GM19023 (cell line): ENCODE measurements around the gene PDE4D.
"Not testable (repeated sequence)": the region's sequence is repeated elsewhere in the genome, so short reads cannot be mapped to it uniquely, and the experiment has no call there.

ENCODE experiments used
- ATAC-seq: cut with Tn5 transposase; IDR thresholded peaks from one replicate; pipeline ENCODE4 v1.9.1; 2021; ENCODE audit warnings: mild to moderate bottlenecking, moderate library complexity; ENCODE audit not compliant: unreplicated experiment

Gene PDE4D

DNA sequence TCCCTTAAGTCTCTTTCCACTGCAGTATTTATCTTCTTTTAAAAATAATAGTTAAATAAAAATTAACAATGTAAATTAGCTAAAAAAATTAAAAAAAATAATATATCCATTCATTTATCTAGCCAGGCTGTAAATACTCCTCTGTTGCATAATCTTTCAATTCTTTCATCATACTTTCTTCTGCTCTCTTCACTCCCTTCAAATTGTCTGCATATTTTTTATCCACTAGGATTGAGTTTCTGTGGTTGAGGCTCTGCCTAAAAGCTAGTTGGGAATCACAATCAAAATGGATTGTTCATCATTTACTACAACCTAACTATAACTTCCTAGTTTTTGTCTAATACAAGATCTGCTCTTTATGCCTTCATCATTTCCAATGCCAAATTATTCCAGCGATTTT is 182.2 kb downstream of the PDE4D start:
- no peak for ATAC-seq

DNA sequence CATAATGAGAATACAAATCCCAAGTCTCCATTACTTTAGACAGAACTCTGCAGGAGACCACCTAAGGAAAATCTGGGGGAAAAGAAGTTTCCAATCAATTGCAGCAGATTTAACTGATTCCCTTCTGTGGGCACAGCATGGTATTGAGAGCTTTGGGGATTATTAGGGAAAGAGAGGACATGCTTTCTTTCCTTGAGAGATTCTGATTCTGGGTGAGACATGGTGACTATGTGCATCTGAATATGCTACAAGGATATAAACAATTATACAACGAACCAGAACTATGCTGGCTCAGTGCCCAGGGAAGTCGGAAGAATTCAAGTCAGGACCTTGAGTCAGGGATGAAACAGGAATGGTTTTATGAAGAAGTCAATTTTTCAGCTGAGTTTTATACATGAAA is 183.7 kb downstream of the PDE4D start:
- ATAC-seq = no peak

DNA sequence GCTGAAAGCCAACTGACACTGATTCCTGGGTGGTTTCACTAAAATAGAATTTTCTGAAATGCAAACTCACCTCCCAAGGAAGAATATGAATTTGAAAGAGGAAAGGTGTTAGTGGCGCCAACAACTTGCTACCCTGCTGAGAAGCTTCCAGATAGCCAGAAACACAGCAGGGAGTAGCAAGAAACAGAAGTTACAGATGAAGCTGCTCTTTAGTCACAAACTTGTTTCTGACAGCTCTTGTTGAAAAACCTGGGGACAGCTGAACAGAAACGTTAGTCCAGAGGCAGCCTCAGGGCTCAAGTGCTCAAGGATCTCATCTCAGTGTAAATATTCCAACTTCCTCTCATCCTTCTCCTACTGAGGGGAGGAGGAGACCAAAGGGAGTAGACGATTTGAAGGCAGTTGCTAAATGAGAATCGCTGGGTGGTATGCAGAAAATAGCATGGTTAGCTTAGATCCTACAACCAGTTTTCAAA is 184.1 kb downstream of the PDE4D start:
- ATAC-seq = no peak

DNA sequence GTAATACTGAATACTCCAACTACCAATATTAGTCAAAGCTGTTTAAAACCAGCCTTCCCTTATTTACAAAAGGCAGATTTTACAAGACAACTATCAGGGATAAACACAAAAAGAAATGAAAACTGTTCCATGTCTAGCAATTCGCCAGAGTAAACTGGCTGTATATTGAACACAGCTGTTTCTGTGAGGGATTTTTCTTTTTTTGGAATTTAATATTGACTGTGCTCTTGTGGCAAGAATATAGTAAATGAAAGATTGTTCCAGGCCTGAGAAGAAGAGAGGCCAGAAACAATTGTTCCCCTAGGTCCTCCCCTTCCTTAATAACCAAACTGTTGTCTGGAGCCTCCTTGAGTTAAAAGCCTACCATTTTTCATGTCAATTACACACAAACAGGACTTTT is 188.6 kb downstream of the PDE4D start:
- no peak for ATAC-seq

DNA sequence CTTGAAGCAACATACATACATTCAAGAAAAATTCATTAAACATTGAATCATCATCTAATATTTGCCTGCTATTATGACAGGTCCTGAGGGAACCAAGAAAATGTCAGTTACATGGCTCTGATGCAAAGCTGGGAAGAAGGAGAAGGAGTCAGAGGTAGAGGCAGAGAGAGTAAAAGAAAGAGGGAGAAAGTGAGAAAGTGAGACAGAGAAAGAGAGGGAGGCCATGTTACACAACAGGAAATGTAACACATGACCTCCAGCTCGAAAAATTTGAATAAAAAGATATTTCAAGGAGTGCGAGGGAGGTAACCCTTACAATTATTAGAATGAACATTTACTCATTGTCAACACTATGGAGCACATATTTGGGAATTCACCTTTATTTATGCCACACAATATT is 189.7 kb downstream of the PDE4D start:
- no peak for ATAC-seq

DNA sequence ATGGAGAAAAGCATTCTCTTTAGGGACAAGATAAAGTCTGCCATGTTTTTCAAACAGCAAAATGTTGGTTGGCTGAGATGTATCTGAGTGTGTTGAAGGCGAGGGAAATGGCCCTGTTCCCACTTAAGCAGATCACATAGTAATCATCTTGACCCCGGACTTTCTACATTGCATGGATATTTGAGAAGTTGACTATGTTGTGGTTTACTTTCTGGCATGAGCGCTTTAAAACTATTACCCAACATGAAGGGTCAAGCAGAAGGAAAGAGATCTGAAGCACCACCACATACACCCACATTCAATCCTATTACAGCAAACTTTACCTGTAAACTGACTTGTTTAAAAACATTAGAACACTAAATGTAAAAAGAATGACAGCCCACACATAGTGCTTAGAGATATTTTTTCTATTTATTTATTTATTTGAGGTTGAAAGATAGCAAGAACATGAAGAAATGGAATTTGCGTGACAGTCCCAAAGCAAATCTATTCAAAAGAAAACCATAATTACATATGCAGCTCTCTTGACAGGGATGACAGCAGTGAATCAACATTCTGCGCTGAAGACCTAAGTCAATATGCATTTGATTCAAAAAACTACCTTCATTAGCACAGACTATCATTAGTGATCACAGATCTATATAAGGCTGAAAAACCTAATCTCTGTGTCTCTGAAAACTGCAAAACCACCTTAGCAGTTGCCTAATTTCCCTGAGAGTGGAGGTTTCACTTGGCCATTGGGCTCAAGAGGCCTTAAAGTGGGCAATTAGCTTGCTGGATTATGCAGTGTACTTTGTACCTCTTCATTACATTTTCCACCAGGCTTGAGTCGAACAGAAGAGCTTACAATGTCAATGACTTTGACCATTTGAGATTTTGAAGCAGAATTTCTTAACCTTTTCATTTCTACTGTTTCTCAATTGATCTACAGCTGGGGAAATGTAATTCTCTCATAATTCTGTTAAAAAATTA is 195.0 kb downstream of the PDE4D start:
- no peak for ATAC-seq

DNA sequence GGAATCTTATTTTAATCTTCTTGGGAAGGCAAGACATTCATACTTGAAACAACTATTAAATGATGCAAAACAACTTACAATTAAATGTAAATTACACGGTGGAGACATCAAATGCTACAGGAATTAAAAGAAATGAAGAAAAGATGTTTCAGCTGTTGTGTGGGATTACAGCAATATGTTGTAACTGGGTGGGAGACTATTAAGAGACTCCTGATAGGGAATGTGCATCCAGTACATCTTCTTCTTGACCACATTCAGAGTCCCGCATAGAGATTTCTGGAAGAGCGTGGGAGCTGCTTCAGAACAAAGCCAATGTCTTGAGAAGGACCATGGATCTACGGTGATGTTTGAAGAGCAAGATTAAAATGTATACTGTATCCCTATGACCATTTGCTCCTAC is 199.1 kb downstream of the PDE4D start:
- ATAC-seq = no peak

DNA sequence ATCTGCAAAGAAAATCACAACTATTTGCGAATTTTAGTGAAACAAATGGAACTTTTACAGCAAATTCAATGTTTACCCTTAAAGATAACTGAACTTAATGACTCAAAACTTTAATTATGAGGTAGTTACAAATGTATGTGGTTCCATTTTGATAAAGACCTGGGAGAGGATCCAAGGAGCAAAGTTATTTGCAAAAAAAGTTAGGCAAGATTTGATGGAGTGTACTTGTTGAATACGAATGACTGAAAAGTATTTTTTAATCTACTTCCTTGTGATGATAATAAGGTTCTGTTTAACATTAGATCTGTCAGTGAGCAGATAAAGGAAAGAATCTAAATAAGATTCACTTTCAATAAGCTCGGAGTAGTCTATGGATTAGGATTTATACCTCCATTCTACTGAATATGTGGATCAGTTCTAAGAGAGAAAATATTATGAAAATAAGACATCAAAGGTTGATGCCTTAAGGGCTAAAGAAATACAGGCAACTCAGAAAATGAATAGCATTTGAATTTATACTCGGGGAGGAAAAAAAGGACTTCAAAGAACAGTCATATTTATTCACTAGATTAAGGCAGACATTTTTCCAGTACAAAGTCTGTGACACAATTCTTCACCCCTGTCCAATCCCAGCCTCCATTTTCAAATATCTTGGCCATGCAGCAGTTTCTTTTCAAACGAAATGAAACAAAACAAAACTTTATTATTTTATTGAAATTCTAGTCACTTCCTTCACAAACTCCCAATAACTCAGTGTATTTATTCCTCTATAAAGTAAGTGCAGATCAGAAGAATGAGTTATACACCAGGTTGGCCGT is 199.8 kb downstream of the PDE4D start:
- no peak for ATAC-seq

DNA sequence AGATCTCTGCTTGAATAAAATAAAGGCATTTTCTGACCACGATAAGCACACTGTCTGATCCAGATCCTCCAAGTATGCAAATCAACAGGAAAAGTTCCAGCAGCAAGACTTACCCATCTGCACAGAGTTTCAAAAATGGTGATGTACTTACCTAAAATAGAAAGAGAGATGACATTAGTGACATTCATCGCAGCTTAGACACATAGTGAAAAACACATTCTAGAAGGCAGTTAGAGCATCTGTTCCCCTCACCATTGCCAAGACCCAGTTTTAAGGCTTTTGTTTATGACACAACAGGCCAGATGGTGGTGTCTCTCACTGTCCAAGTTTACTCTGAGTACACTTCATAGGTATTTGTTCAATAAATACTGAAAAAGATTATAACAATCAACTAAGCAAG is 207.7 kb downstream of the PDE4D start:
- ATAC-seq = peak; percentile 80

DNA sequence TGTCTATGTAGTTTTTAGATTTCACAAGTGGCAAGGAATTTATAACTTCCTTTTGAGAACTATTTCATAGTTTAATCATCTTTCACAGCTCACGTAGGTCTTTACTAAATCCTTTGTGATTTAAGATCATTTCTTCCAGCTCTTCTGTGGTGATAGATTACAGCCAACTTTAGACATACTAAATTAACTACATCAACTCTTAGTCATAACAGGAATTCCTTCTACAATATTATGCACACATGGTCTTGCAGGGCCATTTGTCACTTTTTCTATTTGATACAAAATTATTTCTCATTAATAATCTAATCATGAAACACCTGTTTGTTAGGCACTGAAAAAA is 208.4 kb downstream of the PDE4D start:
- ATAC-seq = no peak

DNA sequence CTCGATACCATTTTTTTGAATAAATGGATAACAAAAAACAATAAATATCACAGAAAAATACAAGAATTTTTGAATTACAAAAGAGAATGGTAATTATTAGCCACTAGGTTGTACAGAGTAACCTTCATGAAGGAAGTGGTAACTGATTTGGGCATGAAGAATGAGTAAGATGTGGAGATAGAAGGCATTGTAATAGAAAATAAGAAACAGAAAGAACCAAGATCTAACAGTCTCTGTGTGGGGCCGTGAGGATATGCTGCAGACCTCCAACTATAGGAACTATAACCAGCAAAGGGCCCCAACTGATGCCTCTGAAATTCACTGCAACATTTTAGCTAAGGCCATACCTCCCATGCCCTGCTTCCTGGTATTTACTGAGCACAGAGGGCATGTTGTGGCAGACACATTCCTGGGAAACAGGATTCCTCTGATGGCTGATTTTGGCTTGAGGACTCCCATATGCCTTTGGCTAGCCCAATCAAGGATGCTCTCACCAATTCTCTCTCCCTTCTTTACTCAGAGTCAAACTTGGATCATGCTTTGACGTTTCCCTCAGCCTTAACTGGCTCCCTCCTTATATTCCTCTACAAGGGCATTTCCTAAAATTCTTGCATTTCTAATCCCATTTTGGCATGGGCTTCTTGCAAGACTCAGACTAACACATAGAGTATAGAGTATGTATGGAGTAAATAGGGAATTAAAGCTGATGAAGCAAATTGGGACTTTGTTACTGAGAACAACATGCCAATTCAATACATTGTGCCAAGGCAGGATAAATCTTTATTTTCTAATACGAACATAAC is 208.9 kb downstream of the PDE4D start:
- no peak for ATAC-seq

DNA sequence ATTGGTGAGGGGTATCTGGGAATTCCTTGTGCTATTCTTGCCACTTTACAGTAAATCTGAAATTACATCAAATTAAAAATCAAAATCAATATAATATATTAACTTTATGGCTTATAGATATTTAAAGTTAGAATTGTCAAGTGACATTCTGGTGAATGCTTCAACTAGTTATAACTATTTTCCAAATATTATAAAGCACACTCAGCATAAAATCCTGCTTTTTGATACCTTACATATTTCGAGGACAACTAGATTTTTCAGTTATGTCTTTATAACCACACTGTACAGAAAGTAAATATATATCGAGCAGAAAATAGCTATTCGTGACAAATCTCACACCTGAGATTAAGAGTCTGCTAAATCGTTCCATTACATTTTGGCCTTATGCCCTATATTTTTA is 210.2 kb downstream of the PDE4D start:
- ATAC-seq = no peak

DNA sequence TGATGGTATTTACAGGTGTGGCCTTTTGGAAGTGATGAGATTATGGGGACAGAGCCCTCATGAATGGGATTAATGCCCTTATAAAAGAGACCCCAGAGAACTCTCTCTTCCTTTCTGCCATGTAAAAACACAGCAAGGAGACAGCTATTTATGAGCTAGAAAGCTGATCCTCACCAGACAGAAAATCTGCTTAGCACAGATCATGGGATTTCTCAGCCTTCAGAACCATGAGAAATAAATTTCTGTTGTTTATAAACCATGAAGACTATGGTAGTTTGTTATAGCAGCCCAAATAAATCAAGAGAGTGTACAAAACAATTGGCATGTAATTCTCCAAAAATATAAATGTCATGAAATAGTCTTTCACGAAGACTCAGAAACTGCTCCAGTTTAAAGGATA is 211.0 kb downstream of the PDE4D start:
- no peak for ATAC-seq

DNA sequence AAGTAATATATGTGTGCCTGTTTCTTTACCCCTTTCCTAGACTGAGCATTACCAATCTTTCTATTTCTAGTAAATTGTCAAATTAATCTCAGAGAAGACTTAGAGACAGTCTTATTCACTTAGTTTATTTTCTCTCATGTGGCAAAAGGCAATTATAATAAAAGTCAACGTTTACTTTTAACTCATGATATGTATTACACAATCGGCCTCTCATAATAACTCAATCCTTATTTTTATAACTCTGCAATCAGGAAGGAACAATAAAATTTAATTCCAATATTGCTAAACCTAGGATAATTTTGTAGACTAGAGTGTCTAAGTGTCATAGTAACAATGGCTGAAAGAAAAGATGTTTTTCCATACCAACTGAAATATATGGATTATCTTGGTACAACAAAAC is 214.6 kb downstream of the PDE4D start:
- ATAC-seq = no peak

DNA sequence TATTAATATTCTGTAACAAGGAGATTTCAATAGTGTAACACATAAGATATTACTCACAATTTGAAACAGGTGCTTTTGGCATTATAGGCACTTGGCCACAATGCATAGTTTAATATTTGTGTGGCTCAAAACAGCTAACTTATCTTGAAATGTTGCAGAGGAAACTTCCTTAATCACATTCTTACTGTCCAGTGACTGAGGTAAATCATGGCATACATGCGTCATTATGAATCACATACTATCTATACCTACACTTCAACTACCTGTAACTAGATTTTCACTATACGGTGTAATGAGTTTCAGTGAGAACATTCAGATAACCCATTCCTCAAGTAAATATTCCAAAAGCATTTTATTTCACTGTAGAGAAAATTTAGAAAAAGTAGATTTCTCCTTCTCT is 218.8 kb downstream of the PDE4D start:
- no peak for ATAC-seq

DNA sequence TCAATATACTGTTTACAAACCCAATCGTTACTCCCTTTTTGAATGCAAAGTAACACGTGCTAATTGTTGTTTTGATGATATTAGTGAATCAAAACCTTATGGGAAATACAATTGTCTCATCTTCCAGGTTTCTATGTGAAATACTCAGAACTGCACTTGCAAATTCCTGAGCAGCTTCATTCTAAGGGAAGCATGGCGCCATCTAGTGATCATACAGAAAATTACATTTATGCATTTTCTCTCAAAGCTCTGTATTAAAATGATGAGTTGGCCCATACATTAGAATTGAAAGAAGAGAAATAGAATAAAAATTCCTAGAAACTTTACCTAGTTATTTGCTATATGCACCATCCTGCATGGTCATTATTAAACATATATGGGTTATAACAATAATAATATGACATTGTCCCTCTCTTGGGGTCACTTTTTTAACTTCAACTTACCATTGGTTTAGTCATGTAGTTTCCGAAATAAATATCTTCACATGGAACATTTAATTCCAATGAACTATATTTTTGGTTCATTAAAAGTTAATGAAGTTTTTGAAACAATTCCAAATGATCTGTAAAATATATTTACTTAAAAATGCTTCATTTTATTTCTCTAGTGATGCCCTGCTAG is 220.0 kb downstream of the PDE4D start:
- no peak for ATAC-seq

DNA sequence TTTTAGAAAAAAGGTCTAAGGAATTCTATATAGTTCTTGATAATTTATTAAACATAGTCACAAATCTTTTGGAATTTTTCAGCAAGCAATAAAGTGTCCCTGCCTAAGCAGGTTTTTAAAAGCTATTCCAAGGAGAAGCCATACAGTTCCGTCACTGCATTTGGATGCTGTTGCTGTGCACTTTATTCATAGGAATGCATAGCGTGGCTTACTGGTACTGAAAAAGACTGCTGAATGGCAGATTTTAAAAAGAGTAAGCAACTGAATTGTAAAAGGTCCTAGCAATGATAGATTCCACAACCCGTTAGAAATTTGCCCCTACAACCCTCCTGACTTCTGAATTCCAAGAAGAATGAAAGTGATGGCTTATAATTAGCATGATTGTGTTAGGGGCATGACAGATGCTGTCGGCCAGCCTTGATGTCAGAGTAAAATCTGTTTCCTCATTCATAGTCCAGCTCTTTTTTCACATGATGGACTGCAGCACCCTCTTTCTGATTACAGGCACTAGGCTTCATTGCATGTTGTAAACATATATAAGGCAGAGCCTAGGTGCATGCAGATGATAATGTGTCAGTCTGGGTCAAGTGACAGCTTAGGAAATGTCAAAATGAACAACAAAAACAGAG is 227.0 kb downstream of the PDE4D start:
- no peak for ATAC-seq

DNA sequence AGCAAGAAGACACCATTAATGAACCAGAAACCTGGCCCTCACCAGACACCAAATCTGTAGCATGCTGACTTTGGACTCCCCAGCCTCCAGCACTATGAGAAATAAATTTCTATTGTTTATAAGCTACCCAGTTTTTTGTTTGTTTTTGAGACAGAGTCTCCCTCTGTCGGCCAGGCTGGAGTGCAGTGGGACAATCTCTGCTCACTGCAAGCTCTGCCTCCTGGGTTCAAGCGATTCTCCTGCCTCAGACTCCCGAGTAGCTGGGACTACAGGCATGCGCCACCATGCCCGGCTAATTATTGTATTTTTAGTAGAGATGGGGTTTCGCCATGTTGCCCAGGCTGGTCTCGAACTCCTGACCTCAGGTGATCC is 227.7 kb downstream of the PDE4D start:
- not testable (repeated sequence) for ATAC-seq

DNA sequence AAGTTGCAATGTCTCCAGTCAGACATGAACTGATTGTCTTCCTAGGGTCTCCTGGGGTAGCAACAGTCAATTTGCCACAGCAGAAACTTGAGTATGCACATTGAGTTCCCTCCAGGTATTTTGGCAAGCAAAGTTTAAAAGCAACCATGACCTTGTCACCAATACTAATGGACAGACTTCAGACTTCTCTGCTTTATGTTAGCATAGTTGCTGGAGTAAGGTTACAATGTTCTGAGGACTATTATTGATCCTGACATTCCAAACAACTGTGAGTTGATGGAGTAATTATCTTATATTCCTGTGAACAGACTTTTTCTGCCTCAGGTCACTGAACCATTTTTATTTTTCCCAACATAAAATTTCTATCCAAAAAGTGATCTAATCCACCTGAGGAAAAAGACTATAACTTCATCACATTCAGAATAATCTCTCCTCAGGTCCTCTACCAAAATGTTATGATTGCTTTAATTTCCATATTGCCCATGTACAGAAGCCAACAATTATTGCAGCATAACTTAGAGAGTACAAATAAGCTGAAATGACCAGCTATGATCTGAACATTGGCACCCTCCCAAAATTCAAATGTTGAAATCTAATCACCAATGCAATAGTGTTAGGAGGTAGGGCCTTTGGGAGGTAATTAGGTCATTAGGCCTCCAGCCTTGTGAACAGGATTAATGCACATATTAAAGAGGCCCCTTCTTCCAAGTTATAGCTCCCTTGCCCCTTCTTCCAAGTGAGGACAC is 228.3 kb downstream of the PDE4D start:
- ATAC-seq = no peak
